ENCODE measurements around the gene M6PR.

DNA sequence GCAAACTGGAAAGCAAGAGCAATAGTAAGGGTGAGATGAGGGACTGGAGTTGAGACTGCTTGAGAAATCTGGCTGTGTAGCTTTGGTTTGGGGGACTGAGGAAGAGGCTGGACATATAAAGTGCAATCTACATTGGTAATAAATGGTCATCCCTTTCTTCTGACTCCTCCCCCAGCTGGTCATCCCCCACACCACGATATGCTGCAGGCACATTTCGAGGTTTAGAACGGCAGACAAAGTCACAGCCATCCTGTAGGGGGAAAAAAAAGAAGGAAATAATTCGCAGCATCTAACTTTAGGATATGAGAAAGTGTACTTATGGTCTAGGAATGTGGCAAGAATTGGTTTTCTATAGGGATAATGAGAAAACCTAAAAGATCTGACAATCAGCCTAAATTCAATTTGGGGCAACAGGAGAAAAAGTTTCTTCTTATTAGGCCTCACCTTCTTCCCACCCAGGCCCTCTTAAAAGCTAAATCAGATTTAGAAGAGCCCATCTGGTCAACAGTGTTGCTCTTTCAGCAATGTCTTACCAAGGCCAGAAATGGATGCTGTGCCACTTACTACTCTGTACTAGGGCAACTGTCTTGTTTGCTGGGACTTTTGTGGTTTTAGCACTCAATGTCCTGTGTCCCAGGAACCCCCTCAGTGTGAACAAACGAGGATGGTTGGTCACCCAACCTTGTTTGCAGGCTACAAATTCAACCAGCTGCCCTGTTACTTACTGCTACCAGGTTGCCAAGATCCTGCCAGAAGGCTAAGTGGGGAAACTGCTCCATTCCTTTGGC is 7.6 kb downstream of the M6PR start:
- TF ChIP-seq, protein P1, sequence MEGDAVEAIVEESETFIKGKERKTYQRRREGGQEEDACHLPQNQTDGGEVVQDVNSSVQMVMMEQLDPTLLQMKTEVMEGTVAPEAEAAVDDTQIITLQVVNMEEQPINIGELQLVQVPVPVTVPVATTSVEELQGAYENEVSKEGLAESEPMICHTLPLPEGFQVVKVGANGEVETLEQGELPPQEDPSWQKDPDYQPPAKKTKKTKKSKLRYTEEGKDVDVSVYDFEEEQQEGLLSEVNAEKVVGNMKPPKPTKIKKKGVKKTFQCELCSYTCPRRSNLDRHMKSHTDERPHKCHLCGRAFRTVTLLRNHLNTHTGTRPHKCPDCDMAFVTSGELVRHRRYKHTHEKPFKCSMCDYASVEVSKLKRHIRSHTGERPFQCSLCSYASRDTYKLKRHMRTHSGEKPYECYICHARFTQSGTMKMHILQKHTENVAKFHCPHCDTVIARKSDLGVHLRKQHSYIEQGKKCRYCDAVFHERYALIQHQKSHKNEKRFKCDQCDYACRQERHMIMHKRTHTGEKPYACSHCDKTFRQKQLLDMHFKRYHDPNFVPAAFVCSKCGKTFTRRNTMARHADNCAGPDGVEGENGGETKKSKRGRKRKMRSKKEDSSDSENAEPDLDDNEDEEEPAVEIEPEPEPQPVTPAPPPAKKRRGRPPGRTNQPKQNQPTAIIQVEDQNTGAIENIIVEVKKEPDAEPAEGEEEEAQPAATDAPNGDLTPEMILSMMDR (IDR thresholded peaks at IDR 0.05): no peak
- TF ChIP-seq POLR2A (IDR thresholded peaks at IDR 0.05): no peak

Measured in uterus (tissue), 2 donors.